HG02938 (cell line): ENCODE measurements around the gene CDY1.
"Not testable (repeated sequence)": the region's sequence is repeated elsewhere in the genome, so short reads cannot be mapped to it uniquely, and the experiment has no call there.

Experiments
- ATAC-seq: cut with Tn5 transposase; IDR thresholded peaks from one replicate; pipeline ENCODE4 v1.9.1; 2021; ENCODE audit warnings: mild to moderate bottlenecking, moderate library complexity; ENCODE audit not compliant: unreplicated experiment

Gene CDY1, protein sequence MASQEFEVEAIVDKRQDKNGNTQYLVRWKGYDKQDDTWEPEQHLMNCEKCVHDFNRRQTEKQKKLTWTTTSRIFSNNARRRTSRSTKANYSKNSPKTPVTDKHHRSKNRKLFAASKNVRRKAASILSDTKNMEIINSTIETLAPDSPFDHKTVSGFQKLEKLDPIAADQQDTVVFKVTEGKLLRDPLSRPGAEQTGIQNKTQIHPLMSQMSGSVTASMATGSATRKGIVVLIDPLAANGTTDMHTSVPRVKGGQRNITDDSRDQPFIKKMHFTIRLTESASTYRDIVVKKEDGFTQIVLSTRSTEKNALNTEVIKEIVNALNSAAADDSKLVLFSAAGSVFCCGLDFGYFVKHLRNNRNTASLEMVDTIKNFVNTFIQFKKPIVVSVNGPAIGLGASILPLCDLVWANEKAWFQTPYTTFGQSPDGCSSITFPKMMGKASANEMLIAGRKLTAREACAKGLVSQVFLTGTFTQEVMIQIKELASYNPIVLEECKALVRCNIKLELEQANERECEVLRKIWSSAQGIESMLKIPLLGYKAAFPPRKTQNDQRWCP

DNA sequence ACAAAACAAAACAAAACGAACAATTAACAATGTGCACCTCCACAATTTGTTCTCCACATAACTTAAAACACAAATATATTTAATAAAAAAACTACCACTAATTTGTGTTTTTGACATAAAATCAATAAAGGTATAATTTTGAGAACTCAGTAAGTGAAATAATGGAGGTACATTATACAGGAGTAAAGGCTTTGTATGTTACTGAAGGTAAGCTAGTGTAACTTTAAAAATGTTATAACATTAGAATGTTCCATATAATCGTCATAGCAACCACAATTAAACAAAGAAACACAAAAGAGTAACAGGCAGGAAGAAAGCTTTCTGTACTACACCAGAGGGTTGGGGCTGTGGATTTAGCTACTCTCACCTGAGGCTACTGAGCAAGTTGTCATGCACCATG is at the start of gene CDY1:
CDY1 (plus strand) TSS at position 301 of the 400 bp plus-strand sequence. CDS start 326 bp downstream, outside the sequence.
- ATAC-seq, result not testable (repeated sequence)

DNA sequence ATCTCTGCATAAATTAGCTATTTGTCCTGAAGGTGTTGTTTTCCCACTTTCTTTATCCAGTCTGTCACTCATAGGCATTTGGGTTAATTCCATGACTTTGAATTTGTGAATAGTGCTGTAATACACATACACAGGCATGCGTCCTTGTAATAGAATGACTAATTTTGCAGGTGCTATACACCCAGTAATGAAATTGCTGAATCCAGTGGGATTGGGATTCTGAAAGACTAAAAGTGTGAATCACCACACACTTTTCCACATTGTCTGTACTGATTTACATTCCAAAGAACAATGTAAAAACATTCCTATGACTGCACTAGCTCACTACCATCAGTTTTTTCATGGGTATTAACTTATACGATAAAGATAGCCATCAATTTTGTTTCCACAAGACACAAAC is 28.6 kb upstream of the CDY1 start:
- ATAC-seq, result not testable (repeated sequence)

DNA sequence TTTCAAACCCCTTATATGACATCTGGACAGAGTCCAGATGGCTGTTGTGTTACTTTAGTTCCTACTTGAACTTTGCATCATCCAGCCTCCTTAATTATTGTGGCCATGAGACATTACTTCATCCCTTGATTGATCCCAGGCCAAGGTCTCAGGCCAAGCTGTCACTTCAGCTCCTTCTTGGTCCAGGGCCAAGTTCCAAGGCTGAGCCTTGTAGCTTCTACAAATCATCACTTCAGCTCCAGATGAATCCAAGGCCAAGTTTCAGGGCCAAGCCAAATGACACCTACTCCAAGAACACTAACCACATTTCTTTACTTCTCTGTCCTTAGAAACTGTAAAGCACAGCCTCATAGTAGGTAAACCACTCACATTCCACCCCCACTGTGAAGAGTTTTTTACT is 1.7 kb upstream of the CDY1 start:
- ATAC-seq, result not testable (repeated sequence)

DNA sequence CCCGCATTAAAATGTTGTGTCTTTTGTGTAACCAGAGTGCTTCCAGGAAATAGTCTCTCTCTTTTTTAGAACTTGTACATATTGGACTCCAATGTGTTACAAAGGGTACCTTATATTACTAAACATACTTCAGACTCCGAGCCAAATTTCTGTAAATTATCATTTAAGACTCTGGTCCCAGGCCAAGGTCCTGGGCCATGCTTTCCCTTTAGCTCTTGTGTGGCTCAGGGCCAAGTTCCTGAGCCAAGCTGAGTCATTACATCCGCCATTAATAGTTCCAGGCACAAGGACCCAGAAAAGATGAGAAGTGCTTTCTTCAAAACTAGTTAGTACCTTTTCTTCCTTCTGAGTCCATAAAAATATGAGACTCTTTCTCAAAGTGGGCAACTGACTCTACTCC is 4.6 kb downstream of the CDY1 start:
- not testable (repeated sequence) for ATAC-seq

DNA sequence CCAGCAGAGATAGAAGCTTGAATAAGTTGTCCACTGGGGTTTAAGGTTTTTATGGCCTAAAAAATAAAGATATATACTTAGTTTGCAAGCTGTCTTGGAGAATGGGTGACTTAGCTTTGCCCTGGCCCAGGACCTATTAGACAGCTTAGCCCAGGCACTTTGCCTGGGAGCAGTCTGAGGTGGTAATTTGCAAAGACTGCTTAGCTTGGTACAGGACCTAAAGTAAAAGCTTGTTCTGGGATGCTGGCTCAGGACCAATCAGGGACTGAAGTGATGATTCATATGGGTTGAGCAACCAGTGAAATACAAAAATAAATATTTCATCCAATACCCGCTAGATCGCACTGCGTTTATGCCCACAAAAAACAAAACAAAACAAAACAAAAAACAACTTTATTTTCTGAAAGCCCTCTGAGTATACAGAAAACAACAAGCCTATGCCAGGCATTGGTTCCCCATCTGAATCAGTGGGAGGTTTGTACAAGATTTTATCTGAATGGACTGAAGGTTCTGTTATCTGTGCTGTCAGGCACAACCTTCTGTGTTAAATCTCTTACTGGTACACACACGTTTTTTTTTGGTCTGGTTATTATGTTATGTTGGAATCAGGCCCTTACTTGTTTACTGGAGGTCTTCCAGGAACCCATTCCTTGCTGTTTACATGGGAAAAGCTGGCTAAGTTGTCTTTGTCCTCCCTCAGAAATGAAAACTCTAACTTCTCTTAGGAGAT is 8.6 kb downstream of the CDY1 start:
- not testable (repeated sequence) for ATAC-seq

DNA sequence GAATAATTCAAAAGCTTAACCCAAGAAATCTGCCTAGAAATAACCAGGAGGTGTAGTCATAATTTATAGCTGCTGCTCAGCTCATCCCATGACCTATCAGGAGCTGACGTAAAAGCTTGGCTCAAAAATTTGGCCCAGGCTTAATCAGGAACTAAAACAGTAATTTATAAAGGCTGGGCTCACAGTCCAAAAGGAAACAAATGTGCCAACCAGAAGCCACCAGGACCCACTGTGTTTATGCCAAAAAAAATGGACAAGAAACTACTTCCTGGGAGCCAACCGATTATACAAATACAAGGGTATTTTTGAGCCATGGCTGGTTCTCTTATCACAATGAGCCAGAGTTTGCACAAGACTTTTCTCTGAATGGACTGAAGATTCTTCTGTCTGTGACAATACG is 17.9 kb downstream of the CDY1 start:
- not testable (repeated sequence) for ATAC-seq

DNA sequence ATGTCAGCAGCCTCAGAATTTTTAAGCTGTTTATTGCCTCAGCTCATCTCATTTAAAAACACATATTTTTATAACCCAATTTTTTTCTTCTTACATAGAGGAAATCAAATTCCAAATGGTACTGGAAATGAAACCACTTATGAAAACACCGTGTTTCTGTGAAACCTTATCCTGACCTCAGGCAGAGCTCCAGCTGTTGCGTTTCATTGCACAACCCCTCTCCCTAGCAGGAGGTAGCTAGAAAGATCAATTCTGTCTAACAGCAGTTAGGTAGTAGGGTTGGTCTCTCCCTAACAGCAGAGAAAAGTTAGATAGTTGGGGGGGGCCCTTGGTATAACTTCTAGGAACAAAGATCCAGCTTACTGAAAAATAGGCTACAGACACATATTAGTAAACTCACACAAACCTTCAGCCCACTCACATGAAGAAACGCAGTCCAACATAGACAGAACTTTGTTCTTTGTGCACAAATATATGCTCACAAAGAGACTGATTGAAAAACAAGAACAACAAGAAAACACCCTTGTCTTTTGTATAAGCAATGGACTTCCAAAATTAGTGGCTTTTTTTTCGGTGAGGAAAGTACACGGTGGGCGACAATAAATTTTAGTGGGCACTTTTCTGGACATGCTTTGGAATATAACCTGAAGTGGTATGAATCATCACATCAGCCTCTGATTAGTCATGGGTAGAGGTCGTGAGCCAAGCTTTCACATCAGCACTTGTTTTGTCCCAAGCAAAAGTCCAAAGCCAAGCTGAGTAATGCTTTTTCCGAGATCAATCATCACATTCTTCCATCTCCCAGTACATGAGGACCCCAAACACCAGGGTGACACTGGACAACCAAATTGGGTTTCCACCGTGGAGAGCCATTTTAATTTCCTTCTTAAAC is 21.4 kb downstream of the CDY1 start:
- not testable (repeated sequence) for ATAC-seq
